Retina (tissue), 1 donor: Measurements from ENCODE around the gene POMGNT2.

ENCODE experiments used
- DNase-seq: peaks from one replicate; pipeline ENCODE4 v3.0.0-alpha.2; 2016

Gene POMGNT2

DNA sequence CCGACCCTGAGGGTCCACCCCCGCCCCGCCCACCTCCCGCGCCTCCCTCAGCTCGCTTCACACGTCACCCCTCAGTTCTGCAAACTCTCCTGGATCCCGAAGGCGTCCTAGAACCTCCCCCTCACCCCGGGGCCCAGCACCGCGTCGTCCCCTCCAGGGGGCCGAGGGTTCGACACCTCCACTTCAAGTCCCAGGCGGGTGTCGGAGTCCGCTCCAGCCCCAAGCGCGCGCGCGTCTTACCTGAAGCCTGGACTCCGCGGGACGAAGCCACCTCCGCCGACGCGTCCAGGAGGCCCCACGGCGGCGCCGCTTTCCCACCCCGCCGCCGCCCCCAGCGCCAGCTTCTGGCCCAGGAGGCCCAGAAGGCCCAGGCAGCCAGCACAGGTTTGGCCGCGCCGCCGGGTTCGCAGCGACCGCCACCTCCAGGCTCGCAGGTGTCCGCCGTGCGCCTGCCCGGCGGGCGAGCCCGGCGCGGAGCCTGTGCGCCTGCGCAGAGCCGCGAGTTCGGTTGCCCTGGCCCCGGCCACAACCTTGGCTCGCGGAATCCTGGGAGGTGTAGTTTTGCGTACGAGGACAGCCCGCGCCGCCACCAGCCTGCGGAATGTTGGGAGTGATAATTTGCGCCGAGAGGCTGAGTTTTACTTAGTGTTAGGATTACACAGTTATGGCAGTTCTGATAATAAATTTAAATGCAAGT is at the start of gene POMGNT2:
Gene POMGNT2 (minus strand): TSS at position 484 of the 697 bp plus-strand sequence. CDS start 24,648 bp downstream, outside the sequence.
- peak; percentile 84 for DNase-seq

DNA sequence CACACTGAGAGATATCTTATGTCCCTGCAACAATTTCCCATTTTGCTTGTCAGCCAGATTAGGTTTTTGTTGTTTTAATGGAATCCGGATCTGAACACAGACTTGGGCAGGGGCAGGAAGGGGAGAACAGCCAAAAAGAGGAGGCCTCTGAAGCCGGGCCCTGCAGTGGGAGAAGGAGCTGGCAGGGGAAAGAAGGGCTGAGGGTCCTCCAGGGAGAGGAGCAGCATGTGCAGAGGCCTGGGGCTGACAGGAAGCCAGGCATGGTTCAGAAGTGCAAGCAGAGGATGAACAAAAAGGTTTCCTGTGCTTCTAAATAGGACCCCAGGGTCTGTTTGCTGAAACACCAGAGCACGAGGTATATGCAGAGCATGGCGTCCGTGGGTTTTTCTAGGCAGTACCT is 49.1 kb upstream of the POMGNT2 start:
- no peak for DNase-seq

DNA sequence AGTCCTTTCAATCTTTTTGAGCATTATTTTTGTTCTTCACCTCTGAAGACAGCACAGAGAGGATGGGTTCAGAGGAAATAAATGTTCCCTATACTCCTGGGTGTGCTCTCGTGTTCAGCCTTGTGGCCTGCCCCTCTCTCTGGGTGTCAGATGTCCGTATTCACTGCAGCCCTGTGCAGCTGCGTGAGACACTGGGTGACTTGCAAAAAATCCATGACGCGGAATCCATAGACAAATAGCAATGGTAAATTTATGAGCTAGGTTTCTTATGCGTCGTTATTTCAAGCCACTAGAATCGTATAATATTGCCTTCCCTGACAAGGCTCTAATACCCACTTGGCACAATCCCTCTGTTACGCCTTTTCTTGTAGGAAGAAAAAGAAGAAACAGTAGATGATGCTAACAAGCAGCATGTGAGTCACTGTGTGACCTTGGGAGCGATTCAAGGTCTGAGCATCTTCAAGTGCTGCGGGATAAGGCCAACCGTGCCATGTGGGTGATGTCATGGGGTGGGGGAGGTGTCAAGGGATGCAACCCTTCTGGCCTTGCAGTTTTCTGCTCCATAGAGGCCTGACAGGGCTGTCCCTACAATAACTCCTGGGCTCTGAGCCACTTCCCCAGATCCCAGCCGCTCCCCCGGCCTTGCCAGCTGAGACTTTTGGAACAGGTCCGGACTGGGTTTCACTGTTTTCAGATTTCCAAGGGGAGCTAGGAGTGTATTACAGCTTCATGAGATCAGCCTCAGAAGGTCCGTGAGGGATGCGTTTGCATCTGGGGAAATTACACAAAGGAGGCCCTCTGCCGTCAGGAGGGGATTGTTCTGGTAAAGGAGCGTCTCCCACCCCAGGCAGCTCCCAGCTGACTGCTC is 47.6 kb upstream of the POMGNT2 start:
- DNase-seq, result peak; percentile 54

DNA sequence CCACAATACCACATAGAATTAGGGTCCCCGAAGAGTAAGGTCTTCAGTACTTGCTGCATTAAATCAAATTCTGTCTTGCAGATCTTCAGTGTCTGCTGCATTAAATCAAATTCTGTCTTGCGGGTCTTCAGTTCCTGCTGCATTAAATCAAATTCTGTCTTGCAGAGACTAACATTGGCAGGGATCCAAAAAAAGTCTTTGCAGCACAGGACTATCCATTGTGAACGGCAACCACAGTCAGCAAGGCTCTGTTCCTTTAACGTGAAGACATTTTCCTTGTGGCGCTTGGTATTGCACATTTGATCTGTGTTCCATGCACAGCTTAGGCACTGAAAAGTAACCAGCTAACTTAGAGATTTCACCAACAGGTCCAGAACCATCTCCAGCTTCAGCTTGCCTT is 46.8 kb upstream of the POMGNT2 start:
- DNase-seq, result no peak

DNA sequence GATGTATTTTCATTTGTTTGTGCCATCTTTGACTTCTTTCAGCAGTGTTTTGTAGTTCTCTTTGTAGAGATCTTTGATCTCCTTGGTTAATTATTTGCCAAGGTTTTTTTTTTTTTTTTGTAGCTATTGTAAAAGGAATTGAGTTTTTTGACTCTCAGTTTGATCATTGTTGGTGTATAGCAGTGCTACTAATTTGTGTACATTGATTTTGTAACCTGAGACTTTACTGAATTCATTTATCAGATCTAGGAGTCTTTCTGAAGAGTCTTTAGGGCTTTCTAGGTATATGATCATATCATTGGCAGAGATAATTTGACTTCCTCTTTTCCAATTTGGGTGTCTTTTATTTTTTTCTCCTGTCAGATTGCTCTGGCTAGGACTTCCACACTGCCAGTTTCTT is 42.2 kb upstream of the POMGNT2 start:
- DNase-seq, result no peak

DNA sequence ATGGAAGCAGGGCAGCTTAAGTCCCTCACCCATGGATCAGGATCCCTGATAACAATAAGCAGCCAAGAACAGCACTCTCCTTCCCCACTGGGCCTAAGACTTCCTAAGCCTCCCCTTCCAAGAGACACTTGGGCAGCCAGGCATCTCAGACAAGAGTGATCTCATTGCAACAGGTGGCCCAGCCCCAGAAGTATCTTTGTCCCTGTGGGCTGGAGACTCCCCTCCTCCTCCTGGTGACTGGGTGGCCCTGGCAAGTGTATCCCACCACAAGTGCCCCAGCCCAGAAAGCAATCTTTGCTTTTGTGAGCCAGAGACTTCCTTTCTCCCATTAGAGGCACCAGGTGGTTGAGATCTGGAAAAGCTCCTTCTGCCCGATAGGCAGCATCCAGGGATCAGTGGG is 40.7 kb upstream of the POMGNT2 start:
- no peak for DNase-seq

DNA sequence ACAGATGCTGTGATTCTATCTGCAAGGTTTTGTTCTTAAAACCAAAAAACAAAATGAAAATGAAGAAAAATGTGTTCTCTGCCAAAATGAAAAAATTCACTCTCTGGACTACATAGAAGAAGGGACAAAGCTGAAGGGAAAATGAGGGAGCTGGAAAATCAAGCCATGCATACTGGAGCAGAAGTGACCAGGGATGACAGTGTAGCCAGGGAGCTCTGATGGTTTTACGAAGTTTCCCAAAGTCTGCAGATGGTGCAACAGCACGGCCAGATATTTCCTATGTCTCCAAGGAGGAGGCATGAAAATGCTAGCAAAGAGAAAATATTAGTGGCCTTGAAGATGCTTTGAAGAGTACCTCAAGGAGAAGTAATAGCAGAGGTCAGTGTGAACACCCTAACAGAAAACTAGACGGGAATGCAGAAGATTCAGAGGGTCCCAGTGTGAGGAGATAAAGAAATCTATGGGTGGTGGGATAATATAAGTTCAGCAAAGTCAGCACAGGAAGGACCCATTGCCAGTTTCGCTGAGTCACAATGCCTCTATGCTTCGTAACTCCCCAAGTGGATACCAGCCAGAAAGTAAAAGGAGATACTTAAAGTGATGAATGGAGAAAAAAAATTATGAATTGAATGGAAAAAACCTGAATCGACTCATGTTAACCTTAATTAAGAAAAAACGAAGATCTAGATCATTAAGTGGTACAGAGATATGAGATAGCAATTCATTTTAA is 39.0 kb upstream of the POMGNT2 start:
- no peak for DNase-seq

DNA sequence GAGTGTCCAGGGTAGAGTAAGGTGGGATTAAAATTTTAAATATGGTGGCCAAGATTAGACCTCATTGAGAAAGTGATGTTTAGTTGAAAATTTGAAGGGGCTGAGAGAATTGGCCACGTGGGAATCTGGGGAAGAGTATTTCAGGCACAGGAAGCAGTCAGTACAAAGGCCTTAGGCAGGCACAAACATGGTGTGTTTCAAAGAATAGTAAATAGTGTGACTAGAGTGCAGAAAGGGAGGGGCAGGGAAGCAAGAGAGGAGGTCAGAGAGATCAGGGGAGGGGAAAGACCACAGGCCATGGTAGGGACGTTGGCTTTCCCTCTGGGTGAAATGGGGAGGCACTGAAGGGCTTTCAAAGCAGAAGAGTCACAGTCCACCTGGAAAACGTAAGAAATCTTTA is 36.6 kb upstream of the POMGNT2 start:
- DNase-seq, result no peak

DNA sequence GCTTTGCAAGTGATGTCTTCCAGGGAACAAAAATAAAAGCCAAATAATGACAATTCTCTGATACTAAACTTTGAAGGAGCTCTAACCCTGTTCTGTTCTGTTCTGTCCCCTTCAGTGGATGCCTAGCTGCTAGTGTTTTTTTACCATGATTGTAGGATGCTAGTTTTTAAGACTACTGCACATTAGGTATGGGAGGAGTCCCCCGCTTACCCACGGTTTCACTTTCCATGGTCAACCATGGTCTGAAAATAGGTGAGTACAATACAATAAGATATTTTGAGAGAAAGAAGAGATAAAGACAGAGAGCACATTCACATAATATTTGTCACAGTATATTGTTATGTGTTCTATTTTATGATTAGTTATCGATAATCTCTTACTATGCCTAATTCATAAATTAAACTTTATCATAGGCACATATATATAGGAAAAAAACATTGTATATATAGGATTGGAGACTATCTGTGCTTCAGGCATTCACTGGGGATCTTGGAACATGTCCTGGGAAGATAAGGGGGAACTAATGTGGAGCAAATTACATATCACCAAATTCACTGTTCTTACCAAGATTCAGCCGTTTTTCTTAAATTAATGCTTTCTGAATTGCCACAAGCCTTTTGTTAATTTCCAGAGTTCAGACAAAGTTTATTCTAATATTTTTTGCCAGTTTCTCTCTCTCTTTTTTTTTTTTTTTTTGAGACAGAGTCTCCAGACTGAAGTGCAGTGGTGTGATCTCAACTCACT is 32.8 kb upstream of the POMGNT2 start:
- DNase-seq, result no peak

DNA sequence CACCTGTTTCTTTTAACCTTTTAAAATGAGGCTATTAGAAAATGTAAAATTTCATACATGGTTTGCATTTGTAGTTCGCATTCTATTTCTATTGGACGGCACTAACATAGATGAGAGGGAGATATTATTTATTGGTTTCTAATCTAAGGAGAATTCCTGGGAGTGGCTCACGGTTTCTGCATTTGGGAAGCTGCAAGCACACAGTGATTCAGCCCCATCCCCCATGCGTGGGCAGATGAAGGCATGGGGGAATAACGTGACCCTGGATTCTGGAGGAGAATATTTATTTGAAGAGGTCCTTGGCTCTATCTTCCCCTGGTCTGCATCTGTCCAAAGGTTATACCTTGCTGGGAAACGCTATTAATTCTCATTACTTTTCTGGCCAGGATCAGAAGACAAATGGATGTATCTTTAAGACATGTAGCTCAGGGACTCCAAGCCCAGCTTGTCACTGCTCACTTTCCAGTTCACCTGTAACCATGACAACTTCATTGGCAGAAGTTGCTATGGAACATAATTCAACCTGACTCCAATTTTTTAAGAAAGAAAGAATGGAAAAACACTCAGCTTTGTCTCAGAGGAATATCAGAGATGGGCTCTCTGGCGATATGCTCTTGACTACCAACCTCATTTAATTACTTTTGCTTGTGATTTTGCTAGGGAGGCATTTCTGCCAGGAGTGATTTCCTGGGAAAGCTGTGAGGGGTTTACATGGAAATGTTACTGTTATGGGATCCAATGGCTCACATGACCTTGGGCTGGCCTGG is 27.2 kb upstream of the POMGNT2 start:
- DNase-seq, result peak; percentile 47

DNA sequence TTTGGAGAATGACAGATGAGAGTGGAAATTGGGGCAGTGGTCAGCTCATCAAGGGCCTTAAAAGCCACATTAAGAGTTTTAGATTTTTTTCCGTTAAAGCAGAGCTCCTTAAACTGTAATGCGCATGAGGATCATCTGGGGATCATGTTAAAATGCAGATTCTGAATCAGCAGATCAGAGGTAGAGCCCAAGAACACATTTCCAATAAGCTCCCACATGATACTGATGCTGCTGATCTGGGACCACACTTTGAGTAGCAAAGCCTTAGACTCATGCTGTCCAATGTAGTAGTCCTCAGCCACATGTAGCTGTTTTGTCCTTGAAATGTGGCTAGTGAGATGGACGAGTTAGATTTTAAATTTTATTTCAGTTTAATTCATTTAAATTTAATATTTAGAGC is 26.3 kb upstream of the POMGNT2 start:
- no peak for DNase-seq

DNA sequence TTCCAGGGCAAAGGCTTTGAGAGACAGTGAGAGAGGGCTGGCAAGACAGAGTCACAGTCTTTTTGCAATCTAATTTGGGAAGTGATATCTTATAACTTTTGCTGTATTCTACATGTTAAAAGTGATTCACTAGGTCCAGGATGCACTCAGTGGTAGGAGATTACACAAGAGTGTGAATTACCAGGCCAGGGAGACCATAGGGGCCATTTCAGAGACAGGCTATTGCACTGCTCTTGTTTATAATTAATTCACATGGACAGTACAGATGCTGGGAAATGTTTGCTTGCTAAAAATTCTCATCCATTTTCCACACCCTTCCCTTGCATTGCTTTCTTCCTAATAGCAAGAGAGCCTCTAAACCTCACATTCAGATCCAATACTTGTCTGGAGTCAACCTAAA is 22.6 kb upstream of the POMGNT2 start:
- DNase-seq, result no peak

DNA sequence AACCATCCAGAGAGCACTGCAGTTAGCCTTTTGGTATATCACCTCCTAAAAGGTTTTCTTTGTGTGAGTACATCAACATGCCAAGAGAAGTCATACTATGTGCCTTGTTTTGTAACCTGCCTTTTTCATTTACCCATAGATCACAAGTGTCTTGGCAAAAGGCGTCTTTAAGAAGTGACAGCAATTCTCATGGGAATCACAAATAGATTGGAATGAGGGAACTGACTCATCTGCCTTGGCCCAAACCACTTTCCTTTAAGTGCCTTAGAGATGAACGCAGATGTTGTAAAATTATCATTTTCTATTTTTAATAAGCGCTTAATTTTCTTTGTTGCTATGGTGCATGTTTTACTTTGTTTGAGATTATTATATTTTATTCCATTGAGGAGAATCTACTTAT is 20.7 kb upstream of the POMGNT2 start:
- DNase-seq, result peak; percentile 17

DNA sequence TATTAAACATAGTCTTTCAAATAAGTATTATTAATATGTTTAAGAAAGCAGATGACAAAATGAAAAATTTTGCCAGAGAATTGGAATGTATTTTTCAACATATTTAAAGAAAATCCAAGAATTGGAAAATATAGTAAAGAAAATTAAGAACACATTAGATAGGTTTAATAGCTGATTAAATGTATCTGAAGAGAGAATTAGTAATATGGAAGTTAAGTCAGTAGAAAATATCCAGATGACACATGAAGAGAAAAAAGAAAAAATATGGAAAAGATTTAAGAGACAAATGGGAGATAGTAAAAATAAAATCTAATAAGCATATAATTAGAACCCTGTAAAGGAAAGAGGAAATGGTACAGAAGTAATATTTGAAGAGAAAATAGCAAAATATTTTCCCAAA is 18.0 kb upstream of the POMGNT2 start:
- no peak for DNase-seq

DNA sequence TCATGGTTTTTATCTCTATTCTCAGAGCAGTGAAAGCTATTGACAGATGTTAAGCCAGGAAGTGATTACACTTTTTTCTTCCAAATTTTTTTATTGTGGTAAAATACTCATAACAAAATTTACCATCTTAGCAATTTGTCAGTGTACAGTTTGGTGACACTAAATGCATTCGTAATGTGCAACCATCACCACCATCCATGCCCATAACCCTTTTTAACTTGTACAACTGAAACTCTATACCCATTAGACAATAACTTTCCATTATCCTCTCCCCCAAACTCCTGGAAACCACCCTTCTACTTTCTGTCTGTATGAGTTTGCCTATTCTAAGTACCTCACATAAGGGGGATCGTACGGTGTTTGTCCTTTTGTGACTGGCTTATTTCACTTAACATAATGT is 15.1 kb upstream of the POMGNT2 start:
- DNase-seq, result no peak

DNA sequence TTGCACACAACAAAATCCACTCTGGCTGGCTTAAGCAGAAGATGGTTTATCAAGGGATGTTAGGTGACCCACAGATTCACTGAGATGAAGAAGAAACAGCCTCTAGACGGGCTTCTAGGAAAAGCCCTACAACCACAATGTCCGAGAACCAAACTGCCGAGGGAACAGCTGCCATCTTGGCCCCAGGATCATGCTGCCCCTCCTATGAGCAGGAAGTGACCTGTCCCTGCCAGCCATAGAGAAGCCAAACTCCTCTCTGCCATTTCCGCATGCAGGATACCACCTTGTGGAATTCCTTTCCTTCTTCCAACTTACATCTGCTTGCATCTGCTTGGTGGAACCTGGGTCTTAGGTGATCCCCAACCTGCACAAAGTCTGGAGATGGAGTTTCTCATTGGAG is 11.4 kb upstream of the POMGNT2 start:
- no peak for DNase-seq

DNA sequence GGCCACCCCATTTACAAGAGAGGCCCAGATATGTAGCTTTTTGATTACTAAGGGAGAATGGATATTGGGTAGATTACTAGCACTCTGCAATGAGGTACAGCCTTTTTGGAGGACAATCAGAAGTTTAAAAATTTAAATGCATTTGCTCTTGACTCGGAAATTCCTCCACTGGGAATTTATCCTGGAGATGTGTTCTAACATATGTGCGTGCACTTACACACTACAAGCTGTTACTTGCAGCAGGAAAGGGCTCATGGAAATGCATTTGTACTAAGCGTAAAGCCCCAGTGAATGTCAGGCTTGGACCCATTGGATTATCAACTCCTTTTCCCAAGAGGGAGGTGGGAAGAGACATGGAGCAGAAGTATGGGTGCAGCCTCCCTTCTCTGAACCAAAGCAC is 7.8 kb upstream of the POMGNT2 start:
- no peak for DNase-seq

DNA sequence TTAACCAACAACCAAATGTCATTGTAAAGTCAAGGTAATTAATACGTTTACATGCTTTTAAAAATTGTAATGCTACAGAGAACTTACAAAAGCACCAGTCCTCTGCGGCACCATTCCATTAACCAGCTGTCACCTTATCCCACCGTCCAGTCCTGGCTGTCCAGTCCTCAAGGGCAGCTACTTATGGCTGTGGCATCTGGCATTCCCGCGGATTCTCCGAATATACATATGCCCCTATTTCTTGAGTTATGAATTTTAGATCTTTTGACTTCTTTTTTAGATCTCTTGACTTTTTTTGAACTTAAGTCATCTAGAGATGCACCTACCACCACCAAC is 382 bp upstream of the POMGNT2 start:
- DNase-seq, result no peak

DNA sequence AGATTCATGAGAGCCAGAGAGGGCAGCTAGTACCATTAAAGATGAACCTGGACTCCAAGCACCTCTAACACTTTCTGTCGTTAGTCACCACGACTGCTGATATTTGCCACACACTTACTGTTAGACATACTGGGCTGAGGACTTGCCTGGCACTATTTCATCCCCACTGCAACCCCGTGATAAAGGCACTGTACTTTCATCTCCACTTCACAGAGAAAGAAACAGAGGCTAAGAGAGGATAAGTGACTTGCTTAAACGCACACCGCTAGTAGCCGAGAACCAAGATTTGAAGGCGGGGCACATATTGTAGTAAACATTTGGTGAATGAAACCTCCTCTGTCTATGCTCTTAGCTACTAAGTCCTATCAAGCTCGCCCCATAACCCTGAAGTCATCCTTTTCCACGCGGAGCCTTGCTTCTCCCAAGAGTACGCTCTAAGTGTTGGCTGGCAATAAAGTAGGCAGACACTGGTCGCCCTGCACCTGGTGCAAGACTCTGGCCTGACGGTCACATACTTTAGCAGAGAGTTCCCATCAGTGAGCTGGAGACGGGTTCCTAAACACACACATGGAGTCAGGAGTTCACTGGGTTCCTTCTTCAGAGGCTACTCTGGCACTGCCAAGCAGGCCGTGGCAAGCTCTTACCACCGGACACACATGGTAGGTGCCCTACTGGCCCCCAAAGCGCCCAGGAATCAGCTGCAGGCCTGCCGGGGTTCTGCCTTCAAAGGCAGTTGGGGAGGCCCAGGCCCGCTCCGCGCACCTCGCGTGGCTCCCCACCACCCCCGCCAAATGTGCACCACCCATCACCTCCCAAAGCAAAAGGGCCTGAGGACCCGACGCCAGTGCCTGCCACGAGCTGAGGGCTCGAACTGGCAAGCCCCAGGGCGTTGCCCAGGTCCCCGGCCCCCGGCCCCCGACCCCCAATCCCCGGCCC is 951 bp downstream of the POMGNT2 start:
- peak; percentile 46 for DNase-seq

DNA sequence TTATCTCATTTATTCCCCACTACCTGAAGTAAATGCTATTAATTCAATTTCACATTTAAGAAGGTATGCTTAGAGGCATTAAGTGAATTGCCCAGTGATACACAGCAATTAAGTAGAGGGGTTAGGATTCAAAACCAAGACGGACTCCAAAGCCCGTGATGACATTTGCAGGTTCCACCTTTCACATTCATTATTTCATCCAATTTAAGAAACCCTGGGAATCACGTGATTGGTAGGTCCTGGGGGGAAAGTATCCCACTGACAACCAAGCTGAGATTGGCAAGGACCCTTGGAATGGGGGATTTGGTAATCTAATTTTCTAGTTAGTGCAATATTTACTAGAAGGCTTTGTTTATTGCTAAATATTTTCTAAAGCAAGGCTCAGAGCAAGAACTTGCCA is 1.8 kb downstream of the POMGNT2 start:
- DNase-seq, result no peak
